T-helper 17 cell (primary cell): ENCODE measurements around the gene ZNF106. TPM values are rescaled to one million over a fixed set of nuclear protein-coding genes. Genes with fewer than 3 reads are reported as not detected.

Experiments
- ATAC-seq: fragments of 150-1000 bp; cut with Tn5 transposase; 2 replicates; pipeline ENCODE4 v1.10.0; 2021; ENCODE audit warnings: mild to moderate bottlenecking, moderate library complexity
- DNase-seq, 3 donors: peaks; one replicate each; pipeline versions ENCODE4 v3.0.0 to v3.0.0-alpha.2; 2020 to 2021
- H3K9me3 ChIP-seq: one replicate; pipeline ENCODE4 v1.7.0; 2013; ENCODE audit warnings: low read length, mild to moderate bottlenecking; ENCODE audit not compliant: control insufficient read depth, poor library complexity, severe bottlenecking
- H3K27ac Mint-ChIP-seq: one replicate; pipeline ENCODE4 v1.8.0; 2022; ENCODE audit warnings: mild to moderate bottlenecking, moderate library complexity, mixed read lengths
- H3K27me3 Mint-ChIP-seq: one replicate; pipeline ENCODE4 v1.8.0; 2022; ENCODE audit warnings: mixed read lengths
- H3K36me3 Mint-ChIP-seq: one replicate; pipeline ENCODE4 v1.8.0; 2022; ENCODE audit warnings: low read depth, mixed read lengths
- H3K4me1 Mint-ChIP-seq: one replicate; pipeline ENCODE4 v1.8.0; 2022; ENCODE audit warnings: mild to moderate bottlenecking, mixed read lengths
- H3K4me3 Mint-ChIP-seq: one replicate; pipeline ENCODE4 v1.8.0; 2022; ENCODE audit warnings: mild to moderate bottlenecking, moderate library complexity, mixed read lengths
- total RNA-seq, 4 donors: library from RNA in 2 of 4; stranded (reverse) in 2 of 4; gene quantifications; one replicate each; pipeline ENCODE4 v1.2.3 and lab custom pipeline; 2022 to 2026

Gene ZNF106
- total RNA-seq, 2 donors from 2014 or later: 29.7 to 39.8 TPM

DNA sequence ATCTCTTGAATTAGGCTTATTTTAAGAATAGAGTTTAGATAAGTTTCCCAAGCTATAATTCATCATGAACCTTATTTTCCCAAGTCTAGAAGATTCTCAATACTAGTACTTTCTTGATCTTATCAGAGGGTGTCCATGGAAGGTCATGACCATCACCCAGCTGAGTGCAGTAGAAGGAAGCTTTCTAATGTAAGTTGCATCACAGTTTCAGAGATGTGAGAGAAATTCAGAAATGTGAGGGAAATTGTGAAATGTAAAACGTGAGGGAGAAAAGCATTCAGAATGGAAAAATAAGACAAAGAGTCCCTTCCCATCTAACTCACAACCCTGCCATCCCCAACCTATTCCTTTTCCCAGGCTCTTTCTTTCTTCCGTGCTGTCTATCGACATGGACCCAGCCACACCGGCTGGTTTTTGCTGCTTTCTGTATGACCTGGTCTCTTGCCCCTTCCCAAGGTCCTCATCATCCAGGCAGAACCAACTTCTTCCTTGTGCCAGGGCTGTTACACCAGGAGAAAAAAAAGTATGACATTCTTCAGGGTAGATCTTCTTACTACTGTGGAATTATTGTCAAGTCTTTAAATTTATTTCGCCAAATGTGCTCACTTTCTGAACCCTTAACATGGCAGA, 124.9 kb downstream of the ZNF106 start:
- Mint-ChIP-seq H3K36me3 (peaks cover 4% of the 10 kb centered on the region), H3K27me3 (no peaks in the 10 kb centered on the region), H3K27ac (no peak overlapping the region), H3K4me3 (no peak overlapping the region), H3K4me1 (peaks cover 2% of the 10 kb centered on the region)
- ATAC-seq (no peak), DNase-seq (no peak)
- no peaks in the 10 kb centered on the region for H3K9me3 ChIP-seq

GRCh38 chr15:42364529-42364928, 126.4 kb downstream of the ZNF106 start:
- Mint-ChIP-seq H3K4me1 (peaks cover 2% of the 10 kb centered on the region), H3K27ac (no peak overlapping the region), H3K27me3 (no peaks in the 10 kb centered on the region), H3K4me3 (no peak overlapping the region), H3K36me3 (peaks cover 4% of the 10 kb centered on the region)
- no peak for ATAC-seq
- no peak for DNase-seq
- H3K9me3 ChIP-seq: no peaks in the 10 kb centered on the region

DNA sequence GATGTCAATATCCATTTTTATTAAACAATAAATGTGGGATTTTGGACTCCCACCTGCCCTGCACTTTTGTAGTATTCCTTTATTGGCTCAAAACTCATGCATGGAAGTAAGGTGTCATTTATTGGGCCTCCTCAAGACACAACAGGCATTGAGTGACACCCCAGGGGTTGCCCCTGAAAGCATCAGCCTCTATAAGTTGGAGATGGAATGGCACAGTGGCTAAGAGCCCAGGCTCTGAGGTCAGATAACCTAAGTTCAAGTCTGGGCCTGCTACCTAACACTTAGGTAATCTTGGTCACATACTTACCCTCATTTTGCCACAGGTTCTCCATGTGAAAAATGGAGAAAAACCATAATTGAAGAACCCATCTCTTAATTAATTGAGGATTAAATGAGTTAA, 127.0 kb downstream of the ZNF106 start:
- Mint-ChIP-seq H3K27me3 (no peaks in the 10 kb centered on the region), H3K4me3 (no peak overlapping the region), H3K4me1 (peaks cover 2% of the 10 kb centered on the region), H3K27ac (no peak overlapping the region), H3K36me3 (peaks cover 4% of the 10 kb centered on the region)
- DNase-seq (no peak), ATAC-seq (no peak)
- H3K9me3 ChIP-seq: no peaks in the 10 kb centered on the region

DNA sequence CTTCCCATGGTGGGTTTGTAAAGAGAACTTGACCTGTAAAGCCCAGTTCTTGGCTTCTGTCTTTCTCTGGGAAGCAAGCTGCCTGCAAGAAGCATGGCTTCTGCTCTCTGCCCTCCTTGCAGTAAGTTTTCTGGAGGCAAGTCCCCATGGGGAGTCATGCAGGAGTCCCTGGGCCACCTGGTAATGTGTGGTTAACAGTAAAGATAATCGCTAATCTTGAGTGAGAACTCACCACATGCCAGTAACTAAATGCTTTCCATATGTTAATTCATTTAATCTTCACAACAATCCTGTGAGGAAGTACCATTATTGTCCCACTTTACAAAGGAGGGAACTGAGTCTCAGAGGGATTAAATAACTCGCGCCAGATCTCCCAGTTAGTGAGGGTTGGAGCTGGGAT, 127.5 kb downstream of the ZNF106 start:
- DNase-seq (no peak), ATAC-seq (no peak)
- Mint-ChIP-seq H3K4me3 (no peak overlapping the region), H3K27me3 (no peaks in the 10 kb centered on the region), H3K27ac (no peak overlapping the region), H3K4me1 (peaks cover 2% of the 10 kb centered on the region), H3K36me3 (peaks cover 4% of the 10 kb centered on the region)
- H3K9me3 ChIP-seq: no peaks in the 10 kb centered on the region

Other genes with a start within 250 kb of the ZNF106 start
- gene GANC, start 217.9 kb downstream of the ZNF106 start, total RNA-seq: 10 to 100 TPM; 30.1 to 30.2 TPM
- gene TMEM87A, start 217.7 kb downstream of the ZNF106 start, total RNA-seq: 10 to 100 TPM; 54.7 to 66.5 TPM
- 10 to 100 TPM; 10.6 to 11.6 TPM for gene CAPN3, start 131.6 kb downstream of the ZNF106 start, total RNA-seq
- gene SNAP23, start 4.5 kb upstream of the ZNF106 start, total RNA-seq: 10 to 100 TPM; 52.6 to 80.7 TPM
- 10 to 100 TPM; 23.8 to 28.0 TPM for gene LRRC57, start 57.7 kb upstream of the ZNF106 start, total RNA-seq
- gene HAUS2, start 57.7 kb upstream of the ZNF106 start, total RNA-seq: 10 to 100 TPM; 18.5 to 22.2 TPM
- 1 to 10 TPM; 4.1 to 5.9 TPM for gene STARD9, start 84.5 kb upstream of the ZNF106 start, total RNA-seq
- 10 to 100 TPM; 18.2 to 19.4 TPM for gene CDAN1, start 246.0 kb upstream of the ZNF106 start, total RNA-seq